Left renal pelvis (tissue), 4 donors: ENCODE data around the gene PDZD8. TPM values are rescaled to one million over a fixed set of nuclear protein-coding genes. Genes with fewer than 3 reads are reported as not detected.

Experiments used
- DNase-seq, 4 donors: peaks; one replicate each; pipeline ENCODE4 v3.0.0-alpha.2; 2013; ENCODE audit warnings: low read depth in 4 of 4, low spot score in 3 of 4
- polyA plus RNA-seq, 4 donors: library from polyadenylated mRNA; unstranded; fragments of 120-200 nt; gene quantifications; one replicate each; pipeline ENCODE4 v1.2.1, GENCODE V29; 2013; ENCODE audit not compliant: insufficient read length in 4 of 4

Gene PDZD8
- polyA plus RNA-seq, 4 donors: 32.0 to 46.5 (median 38.3) TPM

GRCh38 chr10:117352724-117353123 is 22.5 kb downstream of the PDZD8 start:
- no peak for DNase-seq

GRCh38 chr10:117351996-117352395 is 23.2 kb downstream of the PDZD8 start:
- DNase-seq: no peak

DNA sequence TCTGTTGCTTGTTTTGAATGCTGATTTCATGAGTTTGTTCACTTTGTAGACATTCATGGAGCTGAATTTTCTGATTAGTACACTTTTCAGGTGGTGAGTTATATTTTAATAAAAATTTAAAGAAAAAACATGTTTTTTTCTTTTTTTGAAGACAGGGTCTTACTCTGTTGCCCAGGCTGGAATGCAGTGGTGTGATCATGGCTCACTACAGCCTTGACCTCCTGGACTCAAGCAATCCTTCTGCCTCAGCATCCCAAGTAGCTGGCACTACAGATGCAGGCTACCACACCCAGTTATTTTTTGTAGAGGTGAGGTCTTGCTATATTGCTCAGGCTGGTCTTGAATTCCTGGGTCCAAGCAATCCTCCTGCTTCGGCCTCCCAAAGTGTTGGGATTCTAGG is 23.7 kb downstream of the PDZD8 start:
- DNase-seq: no peak

DNA sequence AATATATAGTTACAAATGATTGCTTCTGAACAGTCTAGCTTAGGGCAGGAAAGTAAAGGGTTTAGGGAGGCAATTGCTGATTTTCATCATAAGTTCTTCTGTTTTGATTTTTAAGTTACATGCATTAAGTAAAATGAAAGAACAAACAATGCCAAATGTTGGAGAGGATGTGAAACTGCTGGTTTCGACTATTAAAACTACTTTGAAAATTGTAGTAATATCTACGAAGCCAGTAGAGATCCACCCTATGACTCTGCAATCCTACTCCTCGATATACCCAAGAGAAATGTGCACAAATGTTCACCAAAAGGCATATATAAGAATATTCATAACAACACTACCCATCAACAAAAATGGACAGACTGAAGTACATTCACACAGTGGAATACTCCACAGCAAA is 24.3 kb downstream of the PDZD8 start:
- no peak for DNase-seq

DNA sequence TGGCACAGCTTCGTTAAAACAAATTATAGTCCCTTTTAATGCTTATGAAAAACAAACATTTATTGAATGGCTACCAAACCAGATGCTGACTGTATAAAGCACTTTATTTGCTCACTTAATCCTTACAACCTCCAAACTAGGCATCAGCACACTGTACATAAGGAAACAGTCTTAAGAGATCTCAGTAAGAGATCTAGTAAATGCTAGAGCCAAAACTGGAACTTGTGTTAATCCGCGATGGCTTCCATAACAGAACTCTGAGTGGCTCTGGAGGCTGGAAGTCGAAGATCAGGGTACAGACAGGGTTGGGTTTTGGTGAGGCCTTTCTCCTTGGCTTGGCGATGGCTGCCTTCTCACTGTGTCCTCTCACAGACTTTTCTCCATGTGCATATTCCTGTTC is 27.0 kb downstream of the PDZD8 start:
- DNase-seq: no peak

GRCh38 chr10:117346574-117346973 is 28.7 kb downstream of the PDZD8 start:
- no peak for DNase-seq

GRCh38 chr10:117345143-117345542 is 30.1 kb downstream of the PDZD8 start:
- no peak for DNase-seq

DNA sequence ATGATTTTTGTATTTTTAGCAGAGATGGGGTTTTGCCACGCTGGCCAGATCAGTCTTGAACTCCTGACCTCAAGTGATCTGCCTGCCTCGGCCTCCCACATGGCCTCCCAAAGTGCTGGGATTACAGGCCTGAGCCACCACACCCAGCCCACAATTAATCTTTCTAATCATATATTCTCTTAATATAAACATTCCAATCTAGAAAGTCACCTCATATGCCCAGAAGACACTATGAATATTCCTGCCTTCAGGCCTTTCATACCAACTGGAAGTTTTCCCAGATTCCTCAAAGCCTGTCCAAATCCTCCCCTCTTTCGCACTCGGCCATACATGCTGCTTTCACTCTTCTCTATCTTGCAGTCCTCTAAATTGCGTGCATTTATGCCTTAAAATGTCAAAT is 32.6 kb downstream of the PDZD8 start:
- DNase-seq: no peak

- no peak for DNase-seq
Measured at GRCh38 chr10:117341061-117341460, 34.2 kb downstream of the PDZD8 start.

DNA sequence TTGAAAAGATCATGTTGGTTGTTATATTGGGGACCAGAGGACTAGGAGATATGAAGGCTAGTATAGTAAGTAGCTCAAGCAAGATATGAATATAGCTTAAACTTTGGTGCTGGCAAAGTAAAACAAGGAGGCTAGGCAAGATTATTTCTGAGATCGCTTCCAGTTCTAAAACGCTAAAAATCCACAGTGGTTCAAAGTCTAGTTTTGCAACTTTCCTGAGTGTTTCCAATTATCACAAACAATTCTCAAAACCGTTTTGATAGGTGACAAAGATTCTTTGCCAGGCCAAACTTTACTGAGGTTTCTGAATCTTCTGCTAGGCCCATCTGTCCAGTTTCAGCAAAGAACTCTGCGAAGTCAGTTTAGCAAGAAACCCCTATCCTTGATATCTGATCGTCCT is 35.3 kb downstream of the PDZD8 start:
- DNase-seq: no peak

- DNase-seq: no peak
Measured at GRCh38 chr10:117339578-117339977, 35.7 kb downstream of the PDZD8 start.

DNA sequence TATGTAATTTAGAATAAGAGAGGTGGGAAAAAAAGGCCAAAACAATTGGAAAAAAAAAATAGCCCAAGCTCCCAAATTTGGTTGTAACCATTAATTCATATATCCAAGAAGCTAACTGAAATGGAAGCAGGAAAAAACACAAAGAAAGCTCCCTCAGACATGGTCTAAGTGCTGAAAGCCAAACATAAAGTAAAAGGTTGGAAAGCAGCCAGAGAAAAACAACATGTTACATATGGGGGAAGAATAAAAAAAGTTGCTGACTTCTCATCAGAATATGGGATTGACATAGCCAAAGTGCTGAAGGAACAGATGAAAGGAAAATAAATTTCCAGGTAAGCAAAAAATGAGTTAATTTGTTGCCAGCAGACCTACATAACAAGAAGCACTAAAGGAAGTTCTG is 40.3 kb downstream of the PDZD8 start:
- no peak for DNase-seq

GRCh38 chr10:117334066-117334465 is 41.2 kb downstream of the PDZD8 start:
- DNase-seq: no peak

DNA sequence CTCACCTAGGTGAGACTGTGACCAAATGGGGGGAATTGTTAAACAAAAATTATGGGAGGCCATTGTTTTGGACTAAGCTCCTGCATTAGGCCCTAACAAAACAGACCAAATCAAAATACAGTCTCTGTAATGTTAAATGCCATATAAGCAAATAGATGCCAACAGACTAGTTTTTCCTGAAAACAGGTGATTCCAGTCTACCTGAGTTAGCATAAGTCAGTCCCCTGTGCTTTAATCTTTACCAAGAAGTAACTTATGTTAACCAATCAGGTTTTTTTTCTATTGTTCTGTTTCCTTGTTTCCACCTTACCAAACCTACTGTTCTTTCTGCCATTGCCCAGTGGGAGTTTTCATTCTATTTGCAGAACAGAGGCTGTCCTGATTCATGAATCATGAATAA is 48.0 kb downstream of the PDZD8 start:
- DNase-seq: no peak

GRCh38 chr10:117324367-117324766 is 50.9 kb downstream of the PDZD8 start:
- DNase-seq: no peak

DNA sequence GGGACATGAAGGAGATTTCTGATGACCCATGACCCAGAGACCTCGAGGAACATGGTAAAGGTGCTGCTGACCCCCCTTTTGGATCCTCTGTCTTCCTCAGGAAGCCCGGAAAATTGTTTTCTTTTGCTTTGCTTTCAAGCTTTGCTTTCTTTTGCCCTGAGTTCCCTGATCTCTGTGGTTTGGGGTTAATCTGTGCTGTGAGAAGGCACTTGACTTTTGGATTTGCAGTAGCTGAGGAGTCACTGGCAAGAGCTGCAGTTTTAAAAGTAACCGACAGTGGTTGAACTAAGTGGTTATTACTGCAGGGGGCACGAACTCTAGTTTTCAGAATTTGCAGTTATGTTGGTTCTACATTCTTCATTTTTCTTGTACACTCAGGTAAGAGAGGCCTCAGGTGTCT is 53.0 kb downstream of the PDZD8 start:
- no peak for DNase-seq

- peak in 1 of 4 donors; percentile 11 for DNase-seq
Measured at GRCh38 chr10:117320050-117320665, 55.1 kb downstream of the PDZD8 start.

- DNase-seq: no peak
Measured at GRCh38 chr10:117318909-117319308, 56.3 kb downstream of the PDZD8 start.

DNA sequence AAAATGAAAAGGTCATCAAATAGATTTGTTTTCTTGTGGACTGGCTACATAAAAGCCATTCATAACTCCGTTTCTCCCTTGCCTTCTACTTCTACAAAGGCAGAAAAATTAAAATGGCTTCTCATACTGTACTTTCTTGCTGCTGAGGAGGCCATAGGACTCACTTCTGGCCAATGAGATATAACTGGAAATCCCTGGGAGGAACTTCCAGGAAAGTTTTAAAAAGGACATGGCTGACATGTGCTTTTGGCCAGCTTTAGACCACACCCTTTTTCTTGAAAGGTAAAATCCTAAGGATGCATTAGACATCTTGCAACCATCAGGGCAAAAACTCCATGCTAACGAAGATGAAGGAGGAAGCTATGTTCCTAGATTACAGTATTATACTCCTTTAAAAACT is 58.5 kb downstream of the PDZD8 start:
- no peak for DNase-seq

GRCh38 chr10:117313641-117314040 is 61.6 kb downstream of the PDZD8 start:
- no peak for DNase-seq

DNA sequence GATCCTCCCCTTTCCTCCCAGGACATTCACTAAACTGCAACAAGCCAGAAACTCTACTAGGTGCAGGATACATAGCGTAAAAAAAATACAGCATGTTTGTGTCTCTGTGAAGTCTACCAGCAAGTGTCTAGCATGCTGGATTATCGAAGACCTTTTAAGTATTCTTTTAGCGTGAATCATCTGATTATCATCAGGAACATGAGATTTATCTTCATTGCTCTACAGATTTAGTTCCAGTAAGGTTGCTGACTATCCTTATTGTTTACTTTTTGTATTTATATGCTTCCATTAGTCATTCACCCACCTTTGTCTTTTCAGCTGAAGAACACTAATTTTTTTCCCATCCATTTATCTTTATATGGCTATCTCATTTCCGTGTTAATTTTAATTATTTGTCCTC is 62.8 kb downstream of the PDZD8 start:
- DNase-seq: no peak

DNA sequence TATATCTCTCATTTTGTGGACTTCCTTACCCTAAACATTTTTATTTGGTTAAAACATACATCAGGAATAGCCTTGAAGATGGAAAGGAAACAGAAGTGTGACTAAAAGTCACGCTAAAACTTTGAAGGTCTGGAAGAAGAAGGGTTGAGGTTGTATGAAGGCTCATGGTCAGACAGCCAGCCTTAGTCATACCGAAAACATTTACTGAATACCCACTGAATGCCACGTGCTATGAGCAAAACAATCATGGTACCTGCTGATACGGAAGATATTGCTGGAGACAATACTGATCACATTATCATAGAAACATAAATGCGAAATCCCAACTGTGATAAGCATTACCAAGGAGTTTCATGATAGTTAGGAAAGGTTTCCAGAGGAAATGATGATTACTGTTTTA is 64.0 kb downstream of the PDZD8 start:
- no peak for DNase-seq

- no peak for DNase-seq
Measured at GRCh38 chr10:117306674-117307073, 68.6 kb downstream of the PDZD8 start.
